Kidney capillary endothelial cell (primary cell): ENCODE measurements around the gene STAT5B.
"Not testable (repeated sequence)": the region's sequence is repeated elsewhere in the genome, so short reads cannot be mapped to it uniquely, and the experiment has no call there.

Source experiments
- DNase-seq: peaks from one replicate; pipeline ENCODE4 v3.0.0-alpha.2; 2018; ENCODE audit warnings: low spot score

STAT5B gene

GRCh38 chr17:42276359-42276608 is at the start of gene STAT5B:
STAT5B (minus strand) TSS chr17:42276391; CDS start chr17:42232127, 44,264 bp downstream.
- peak; percentile 60 for DNase-seq

GRCh38 chr17:42325026-42325425 is 48.8 kb upstream of the STAT5B start:
- no peak for DNase-seq

- DNase-seq: no peak
These were observed 47.1 kb upstream of the STAT5B start for GRCh38 chr17:42323268-42323773.

GRCh38 chr17:42322382-42323267 is 46.4 kb upstream of the STAT5B start:
- peak; percentile 80 for DNase-seq

- no peak for DNase-seq
These were observed 45.4 kb upstream of the STAT5B start for GRCh38 chr17:42321555-42321954.

GRCh38 chr17:42317967-42318366 is 41.8 kb upstream of the STAT5B start:
- not testable (repeated sequence) for DNase-seq

GRCh38 chr17:42317266-42317845 is 41.2 kb upstream of the STAT5B start:
- DNase-seq: no peak

- no peak for DNase-seq
These were observed 40.6 kb upstream of the STAT5B start for GRCh38 chr17:42316755-42317154.

GRCh38 chr17:42315402-42316156 is 39.4 kb upstream of the STAT5B start:
- no peak for DNase-seq

GRCh38 chr17:42313773-42314566 is 37.8 kb upstream of the STAT5B start:
- DNase-seq: no peak

- no peak for DNase-seq
These were observed 37.2 kb upstream of the STAT5B start for GRCh38 chr17:42313389-42313772.

GRCh38 chr17:42312285-42313130 is 36.3 kb upstream of the STAT5B start:
- peak; percentile 51 for DNase-seq

GRCh38 chr17:42312035-42312284 is 35.8 kb upstream of the STAT5B start:
- DNase-seq: no peak

GRCh38 chr17:42311240-42312034 is 35.2 kb upstream of the STAT5B start:
- no peak for DNase-seq

- DNase-seq: no peak
These were observed 34.6 kb upstream of the STAT5B start for GRCh38 chr17:42310787-42311215.

- DNase-seq: no peak
These were observed 34.0 kb upstream of the STAT5B start for GRCh38 chr17:42309986-42310786.

- DNase-seq: no peak
These were observed 33.0 kb upstream of the STAT5B start for GRCh38 chr17:42309142-42309541.

- no peak for DNase-seq
These were observed 32.3 kb upstream of the STAT5B start for GRCh38 chr17:42308446-42308845.

- no peak for DNase-seq
These were observed 31.3 kb upstream of the STAT5B start for GRCh38 chr17:42307362-42307927.

GRCh38 chr17:42306385-42306667 is 30.1 kb upstream of the STAT5B start:
- no peak for DNase-seq
